Measurements from ENCODE around the gene ZNF598.

DNA sequence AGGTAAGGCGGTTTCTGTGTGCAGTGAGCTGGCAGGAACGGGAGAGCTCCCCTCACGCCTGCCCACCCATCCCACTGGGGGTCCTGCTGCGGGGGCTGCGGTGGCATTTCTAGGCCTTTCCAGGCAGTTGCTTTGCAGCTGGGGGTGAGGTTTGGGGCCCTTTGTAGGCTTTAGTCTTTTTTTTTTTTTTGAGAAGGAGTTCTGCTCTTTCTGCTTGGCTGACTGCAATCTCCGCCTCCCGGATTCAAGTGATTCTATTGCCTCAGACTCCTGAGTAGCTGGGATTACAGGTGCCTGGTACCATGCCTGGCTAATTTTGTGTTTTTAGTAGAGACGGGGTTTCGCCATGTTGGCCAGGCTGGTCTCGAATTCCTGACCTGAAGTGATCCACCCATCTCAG, 49.3 kb upstream of the ZNF598 start:
- TF ChIP-seq, protein P1, sequence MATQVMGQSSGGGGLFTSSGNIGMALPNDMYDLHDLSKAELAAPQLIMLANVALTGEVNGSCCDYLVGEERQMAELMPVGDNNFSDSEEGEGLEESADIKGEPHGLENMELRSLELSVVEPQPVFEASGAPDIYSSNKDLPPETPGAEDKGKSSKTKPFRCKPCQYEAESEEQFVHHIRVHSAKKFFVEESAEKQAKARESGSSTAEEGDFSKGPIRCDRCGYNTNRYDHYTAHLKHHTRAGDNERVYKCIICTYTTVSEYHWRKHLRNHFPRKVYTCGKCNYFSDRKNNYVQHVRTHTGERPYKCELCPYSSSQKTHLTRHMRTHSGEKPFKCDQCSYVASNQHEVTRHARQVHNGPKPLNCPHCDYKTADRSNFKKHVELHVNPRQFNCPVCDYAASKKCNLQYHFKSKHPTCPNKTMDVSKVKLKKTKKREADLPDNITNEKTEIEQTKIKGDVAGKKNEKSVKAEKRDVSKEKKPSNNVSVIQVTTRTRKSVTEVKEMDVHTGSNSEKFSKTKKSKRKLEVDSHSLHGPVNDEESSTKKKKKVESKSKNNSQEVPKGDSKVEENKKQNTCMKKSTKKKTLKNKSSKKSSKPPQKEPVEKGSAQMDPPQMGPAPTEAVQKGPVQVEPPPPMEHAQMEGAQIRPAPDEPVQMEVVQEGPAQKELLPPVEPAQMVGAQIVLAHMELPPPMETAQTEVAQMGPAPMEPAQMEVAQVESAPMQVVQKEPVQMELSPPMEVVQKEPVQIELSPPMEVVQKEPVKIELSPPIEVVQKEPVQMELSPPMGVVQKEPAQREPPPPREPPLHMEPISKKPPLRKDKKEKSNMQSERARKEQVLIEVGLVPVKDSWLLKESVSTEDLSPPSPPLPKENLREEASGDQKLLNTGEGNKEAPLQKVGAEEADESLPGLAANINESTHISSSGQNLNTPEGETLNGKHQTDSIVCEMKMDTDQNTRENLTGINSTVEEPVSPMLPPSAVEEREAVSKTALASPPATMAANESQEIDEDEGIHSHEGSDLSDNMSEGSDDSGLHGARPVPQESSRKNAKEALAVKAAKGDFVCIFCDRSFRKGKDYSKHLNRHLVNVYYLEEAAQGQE (IDR thresholded peaks at IDR 0.05; ENCODE audit: insufficient read depth in 1 of 2, low read depth in 2 of 2, low read length in 1 of 2): no peak
- TF ChIP-seq CTCF (IDR thresholded peaks at IDR 0.05) (no peak), POLR2AphosphoS5 (IDR thresholded peaks at IDR 0.05; ENCODE audit: low read depth, low read length) (no peak)
